Stimulated activated CD4-positive, alpha-beta T cell treated with anti-CD3 and anti-CD28 coated beads, TNF-alpha, amount 100 ng/mL, for 24 hours (primary cell): ENCODE measurements around the gene GATA3.

Experiments used
- DNase-seq, 3 experiments: peaks; one replicate each; pipeline ENCODE4 v3.0.0-alpha.2; 2020; ENCODE audit warnings: low read depth in 3 of 3

Gene GATA3

DNA sequence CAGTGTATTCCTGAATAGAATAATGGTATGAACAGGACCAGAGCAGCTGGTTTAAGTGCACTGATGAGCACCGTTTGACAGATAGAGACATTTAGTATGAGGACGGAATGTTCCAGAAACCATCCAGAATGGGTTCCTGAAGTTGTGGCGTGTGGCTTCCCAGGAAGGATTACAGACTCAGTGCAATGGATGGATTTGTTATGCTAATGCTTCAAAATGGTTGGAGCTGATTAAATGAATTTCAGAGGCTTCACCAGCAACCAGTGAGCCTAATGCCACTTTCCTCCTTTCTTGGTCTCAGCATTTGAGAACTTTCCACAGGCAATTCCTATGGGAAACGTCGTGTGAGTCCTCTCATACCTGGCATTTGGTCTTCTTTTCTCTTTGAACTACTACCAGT is 9.9 kb downstream of the GATA3 start:
- no peak for DNase-seq

DNA sequence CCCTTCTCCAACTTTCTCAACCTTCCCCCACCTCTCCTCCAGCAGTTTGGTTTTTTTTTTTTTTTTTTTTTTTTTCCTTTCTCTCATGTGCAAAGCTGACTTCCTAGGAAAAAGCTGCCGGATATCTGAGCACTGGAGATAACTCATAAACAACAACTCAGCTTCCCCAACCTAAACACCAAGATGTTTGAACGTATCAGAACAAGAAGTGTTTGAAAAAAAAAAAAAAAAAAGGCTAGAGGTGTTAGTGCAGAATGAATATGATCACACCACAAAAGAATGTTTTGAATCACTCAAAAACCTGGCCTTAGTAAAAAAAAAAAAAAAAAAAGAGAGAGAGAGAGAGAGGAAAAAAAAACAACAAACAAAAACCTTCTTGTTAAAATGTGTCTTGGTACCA is 11.2 kb downstream of the GATA3 start:
- no peak for DNase-seq

- DNase-seq: no peak
Observed at GRCh38 chr10:8066124-8066523, 11.6 kb downstream of the GATA3 start.

GRCh38 chr10:8066797-8067196 is 12.3 kb downstream of the GATA3 start:
- no peak for DNase-seq

- no peak for DNase-seq
Observed at GRCh38 chr10:8069108-8069507, 14.6 kb downstream of the GATA3 start.

DNA sequence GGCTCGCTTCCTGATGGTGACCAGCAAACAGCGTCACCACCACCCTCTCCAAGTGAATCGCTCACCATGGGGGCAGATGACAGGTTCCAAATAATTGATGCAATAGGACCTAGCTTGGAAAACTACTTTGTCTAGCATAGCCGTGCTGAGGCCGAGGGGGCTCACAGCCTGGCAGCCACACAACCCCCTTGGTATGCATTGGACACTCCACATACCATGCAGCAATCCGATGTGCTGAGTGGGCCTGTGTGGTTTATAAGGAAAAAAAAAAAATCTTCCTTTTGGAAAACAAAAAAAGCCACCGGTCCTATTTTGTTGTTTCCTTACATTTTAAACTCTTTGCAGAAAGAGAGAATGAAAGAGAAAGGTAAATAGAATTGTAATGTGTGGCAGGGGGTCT is 15.1 kb downstream of the GATA3 start:
- DNase-seq: no peak

- DNase-seq: no peak
Observed at GRCh38 chr10:8070440-8070839, 16.0 kb downstream of the GATA3 start.

DNA sequence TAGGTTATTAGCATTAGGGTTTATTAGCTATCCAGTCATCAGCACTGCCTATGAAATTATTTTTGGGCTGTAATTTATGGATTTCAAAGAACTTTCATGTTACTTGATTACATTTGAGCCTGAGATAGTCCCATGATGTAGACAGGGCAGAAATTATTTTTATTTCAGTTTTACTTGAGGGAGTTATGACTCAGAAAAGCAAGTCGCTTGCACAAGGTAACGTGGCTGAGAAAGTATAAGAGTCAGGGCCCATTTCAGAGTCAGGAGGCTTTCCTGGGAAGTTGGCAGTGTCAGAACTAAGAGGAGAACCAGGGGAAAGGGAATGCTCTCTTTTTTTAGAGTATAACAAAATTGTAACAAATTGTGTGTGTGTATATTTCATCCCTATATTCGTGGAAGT is 16.5 kb downstream of the GATA3 start:
- no peak for DNase-seq

GRCh38 chr10:8071666-8072065 is 17.2 kb downstream of the GATA3 start:
- no peak for DNase-seq

GRCh38 chr10:8072211-8072610 is 17.7 kb downstream of the GATA3 start:
- no peak for DNase-seq

DNA sequence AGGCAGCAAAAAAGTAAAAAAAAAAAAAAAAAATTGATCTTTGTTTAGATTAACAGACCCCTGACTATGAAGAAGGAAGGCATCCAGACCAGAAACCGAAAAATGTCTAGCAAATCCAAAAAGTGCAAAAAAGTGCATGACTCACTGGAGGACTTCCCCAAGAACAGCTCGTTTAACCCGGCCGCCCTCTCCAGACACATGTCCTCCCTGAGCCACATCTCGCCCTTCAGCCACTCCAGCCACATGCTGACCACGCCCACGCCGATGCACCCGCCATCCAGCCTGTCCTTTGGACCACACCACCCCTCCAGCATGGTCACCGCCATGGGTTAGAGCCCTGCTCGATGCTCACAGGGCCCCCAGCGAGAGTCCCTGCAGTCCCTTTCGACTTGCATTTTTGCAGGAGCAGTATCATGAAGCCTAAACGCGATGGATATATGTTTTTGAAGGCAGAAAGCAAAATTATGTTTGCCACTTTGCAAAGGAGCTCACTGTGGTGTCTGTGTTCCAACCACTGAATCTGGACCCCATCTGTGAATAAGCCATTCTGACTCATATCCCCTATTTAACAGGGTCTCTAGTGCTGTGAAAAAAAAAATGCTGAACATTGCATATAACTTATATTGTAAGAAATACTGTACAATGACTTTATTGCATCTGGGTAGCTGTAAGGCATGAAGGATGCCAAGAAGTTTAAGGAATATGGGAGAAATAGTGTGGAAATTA is 19.4 kb downstream of the GATA3 start:
- no peak for DNase-seq

GRCh38 chr10:8074881-8075280 is 20.4 kb downstream of the GATA3 start:
- DNase-seq: no peak

DNA sequence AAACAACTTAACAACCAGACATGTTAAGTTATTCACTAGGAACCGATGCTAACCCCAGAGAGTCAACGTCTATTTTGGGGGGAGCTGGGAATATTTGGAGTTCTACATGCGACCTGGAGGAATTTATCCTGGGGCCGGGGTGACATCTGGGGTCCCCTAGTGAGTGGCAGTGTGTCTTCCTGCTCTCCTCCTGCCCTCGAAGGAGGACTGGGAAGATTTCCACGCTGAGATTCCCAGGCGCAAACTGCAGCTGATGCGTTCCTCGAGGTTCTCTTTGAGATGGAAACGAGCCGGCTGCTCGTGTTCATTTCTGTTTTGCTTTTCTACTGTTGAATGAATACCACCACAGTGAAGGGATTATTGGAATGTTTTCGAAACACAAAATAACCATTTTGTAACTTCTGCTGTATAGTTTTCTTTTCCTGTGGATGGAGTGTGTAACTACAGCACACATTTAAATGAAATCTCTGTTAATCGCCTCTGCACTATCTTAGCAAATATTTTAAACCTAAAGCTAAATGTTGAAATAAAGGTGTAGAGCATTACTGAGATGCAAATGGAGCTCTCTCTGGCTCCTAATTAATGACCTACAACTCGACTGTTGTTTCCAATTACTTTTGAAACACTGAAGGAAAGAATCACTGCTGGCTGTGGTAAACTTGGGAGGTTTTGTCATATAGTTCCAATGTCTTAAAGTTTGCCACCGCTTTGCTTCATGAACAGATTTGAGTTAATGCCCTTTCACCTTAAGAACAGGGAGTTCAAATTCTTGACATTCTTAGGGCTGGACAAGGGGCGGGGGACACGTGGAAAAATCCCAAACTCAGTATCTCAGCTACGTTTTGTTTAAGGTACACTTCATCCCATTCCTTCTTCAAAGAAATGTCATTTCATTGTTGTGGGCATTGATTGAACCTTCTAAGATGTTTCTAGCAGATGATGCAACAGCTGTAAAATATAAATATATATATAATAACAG is 21.1 kb downstream of the GATA3 start:
- no peak for DNase-seq

GRCh38 chr10:8076933-8077332 is 22.4 kb downstream of the GATA3 start:
- DNase-seq: no peak

- DNase-seq: no peak
Observed at GRCh38 chr10:8078027-8078426, 23.5 kb downstream of the GATA3 start.

- no peak for DNase-seq
Observed at GRCh38 chr10:8079126-8079525, 24.6 kb downstream of the GATA3 start.

DNA sequence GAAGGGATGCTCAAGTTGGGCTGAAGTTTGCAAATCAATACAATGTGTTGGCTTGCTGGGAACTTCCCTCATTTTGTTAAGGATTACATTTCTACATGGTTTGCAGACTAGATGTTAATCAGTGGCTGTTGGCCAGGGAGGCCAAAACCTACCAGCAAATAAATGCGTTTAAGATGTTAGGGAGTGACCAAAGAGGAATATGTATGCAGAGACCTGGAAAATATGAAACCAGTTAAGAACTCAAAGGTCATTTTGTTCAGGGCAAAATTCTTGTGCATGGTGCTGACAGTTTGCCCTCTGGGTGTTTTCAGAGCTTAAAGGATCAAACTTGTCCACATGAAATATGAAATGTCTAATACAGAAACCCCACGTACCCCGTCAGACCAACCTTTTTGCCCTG is 30.3 kb downstream of the GATA3 start:
- DNase-seq: no peak

DNA sequence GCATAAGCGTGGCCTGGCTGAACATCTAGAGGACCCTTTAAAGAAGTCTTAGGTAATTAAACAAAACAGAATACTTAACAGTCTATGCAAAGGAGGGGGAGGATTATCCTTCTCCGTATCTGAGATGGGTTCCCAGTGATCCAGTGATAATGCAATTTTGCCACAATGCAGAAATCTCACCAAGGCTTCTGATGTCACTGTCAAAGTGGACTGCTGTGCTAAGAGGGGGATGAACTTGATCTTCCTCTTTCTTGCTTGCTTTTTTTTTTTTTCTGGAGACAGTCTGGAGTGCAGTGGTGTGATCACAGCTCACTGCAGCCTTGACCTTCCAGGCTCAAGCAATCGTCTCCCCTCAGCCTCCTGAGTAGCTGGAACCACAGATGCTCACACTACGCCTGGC is 30.8 kb downstream of the GATA3 start:
- no peak for DNase-seq

GRCh38 chr10:8086315-8086714 is 31.8 kb downstream of the GATA3 start:
- no peak for DNase-seq

DNA sequence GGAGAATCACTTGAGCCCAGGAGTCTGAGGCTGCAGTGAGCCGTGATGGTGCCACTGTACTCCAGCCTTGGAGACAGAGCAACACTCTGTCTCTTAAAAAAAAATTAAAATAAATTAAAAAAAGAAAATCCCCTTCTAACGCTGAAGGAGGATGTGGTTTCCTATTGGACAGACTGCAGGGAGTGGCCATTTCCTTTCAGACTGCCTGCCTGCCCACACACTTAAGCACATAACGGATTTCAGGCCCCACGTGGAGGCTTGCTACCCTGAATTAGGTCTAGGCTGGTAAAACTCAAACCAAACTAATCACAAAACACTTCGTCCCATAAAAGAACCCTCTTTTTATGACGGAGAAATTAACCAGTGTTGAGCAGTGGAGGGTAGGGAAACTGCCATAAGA is 34.0 kb downstream of the GATA3 start:
- DNase-seq: peak in 1 of 3 experiments; percentile 26

DNA sequence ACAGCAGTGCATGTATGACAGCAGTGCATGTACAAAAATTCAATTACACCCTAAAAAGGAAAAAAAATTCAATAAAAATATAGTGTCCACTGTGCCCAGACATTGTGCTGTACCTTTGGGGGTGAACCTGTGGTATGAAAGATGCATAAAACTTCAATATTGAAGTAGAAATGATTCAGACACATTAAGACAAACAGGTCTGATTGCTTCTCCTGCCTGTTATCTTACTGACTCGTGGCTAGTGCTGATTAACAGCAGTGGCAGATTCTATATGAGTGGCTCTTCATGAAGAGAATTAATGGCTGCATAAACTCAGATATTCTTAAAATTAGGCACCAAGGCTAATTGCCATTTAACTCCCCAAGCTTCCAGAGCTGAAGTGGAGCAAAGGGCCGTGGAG is 37.9 kb downstream of the GATA3 start:
- no peak for DNase-seq

- DNase-seq: peak in 1 of 3 experiments; percentile 14
Observed at GRCh38 chr10:8095959-8096358, 41.5 kb downstream of the GATA3 start.

- DNase-seq: no peak
Observed at GRCh38 chr10:8096931-8097330, 42.4 kb downstream of the GATA3 start.
